Cardiac septum (tissue), 1 donor: ENCODE data around the gene SEMA5A. TPM values are rescaled to one million over a fixed set of nuclear protein-coding genes. Genes with fewer than 3 reads are reported as not detected.

ENCODE experiments used
- DNase-seq: peaks from one replicate; pipeline ENCODE4 v3.0.0-alpha.2; 2020; ENCODE audit warnings: low spot score
- intact Hi-C: fragments of 100-400 bp; cut with DNase I; formaldehyde crosslinking; loops from one replicate; pipeline ENCODE4 v1.14.0; 2022
- total RNA-seq: library from RNA; stranded (reverse); fragmentation: NEBNext Ultra II Directional; extraction: Animal tissue kit (Norgen Biotek cat#: 25700); gene quantifications from one replicate; pipeline ENCODE4 v1.2.1, GENCODE V29; 2021
- donor health status: DM: no; HTN: no; CAD: no.

The SEMA5A gene
- total RNA-seq, 1 donor from 2014 or later = 75.8 TPM

DNA sequence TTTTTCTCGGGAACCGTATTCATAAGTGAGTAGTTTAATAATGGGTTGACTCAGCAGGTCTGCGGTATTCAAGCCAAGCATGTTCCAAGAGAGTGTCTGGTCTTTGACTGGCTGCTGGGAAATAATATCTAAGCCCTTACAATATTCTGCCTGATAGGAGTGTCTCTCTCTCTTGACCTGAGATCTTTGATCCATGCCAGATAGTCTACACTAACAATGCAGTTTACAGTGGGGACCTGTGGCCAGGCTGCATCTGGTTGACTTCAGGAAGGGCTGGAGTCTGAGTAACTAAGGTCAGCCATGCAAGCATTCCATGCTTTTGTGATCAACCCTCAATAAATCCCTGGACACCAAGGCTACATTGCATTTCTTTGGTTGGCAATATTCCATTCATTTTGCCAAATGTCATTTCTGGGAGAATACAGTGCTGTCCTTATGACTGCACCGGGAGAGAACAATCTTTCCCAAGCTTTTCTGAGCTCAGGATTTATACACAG is 195.5 kb downstream of the SEMA5A start:
- intact Hi-C loops = no loop called here
- no peak for DNase-seq

- no peak for DNase-seq
- intact Hi-C loops = no loop called here
Observed at GRCh38 chr5:9348401-9348996, 197.4 kb downstream of the SEMA5A start.

DNA sequence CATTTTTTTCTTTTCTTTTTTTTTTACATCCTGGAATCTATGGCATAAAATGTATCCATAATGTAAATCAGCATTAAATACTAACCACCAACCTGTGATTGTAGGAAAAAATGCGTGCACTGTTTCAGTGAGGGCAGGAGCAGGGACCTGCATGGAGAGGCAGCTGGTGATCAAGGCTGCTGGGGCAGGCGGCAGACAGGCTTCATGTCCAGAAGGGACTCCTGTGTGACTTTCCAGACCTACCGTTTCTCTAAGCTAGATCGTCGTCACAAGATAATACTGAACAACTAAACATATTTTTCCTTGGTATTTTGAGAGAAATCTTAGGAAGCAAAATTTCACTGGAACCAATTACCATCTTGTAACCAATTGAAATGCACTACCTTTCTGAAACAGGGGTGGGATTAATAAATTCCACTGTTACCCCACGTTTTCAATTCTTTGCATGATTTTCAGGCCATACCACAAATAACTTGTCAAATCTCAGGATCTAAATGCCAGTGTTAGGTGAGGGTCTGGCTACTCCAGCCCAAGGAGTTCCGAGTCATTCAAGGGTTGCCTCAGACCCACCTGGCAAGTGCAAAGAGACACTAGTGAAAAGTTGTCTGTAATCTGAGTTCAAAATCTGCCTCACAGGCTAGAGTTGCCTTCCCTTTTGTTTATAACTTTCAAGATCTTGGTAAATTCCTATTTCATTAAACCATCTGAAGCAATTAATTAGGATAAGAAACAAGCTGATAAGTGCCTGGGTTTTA is 198.2 kb downstream of the SEMA5A start:
- intact Hi-C loops = no loop called here
- DNase-seq = no peak

- no peak for DNase-seq
- intact Hi-C loops = no loop called here
Observed at GRCh38 chr5:9347032-9347431, 198.8 kb downstream of the SEMA5A start.

- intact Hi-C loops = no loop called here
- no peak for DNase-seq
Observed at GRCh38 chr5:9344751-9345240, 201.1 kb downstream of the SEMA5A start.

GRCh38 chr5:9343146-9343850 is 202.6 kb downstream of the SEMA5A start:
- intact Hi-C loops = no loop called here
- no peak for DNase-seq

- intact Hi-C loops = no loop called here
- no peak for DNase-seq
Observed at GRCh38 chr5:9342161-9342787, 203.6 kb downstream of the SEMA5A start.

DNA sequence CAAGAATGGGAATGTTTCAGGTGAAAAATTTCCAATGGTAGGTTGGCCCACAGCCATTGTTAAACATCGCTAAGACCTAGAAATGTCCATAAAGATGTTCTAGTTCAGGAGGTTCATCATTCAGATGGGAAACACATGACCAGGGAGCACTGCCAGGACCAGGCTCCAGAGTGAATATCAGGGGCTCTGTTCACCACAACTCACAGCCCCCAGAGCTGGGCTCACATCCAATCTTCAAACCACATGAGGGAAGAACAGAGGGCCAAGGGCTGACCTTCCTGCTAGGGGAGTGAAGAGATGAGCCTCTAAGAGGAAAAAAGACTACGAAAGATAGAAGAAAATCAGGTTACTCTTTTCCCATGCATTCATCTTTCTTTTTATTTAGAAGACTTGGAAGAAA is 205.8 kb downstream of the SEMA5A start:
- DNase-seq = no peak
- intact Hi-C loops = no loop called here

DNA sequence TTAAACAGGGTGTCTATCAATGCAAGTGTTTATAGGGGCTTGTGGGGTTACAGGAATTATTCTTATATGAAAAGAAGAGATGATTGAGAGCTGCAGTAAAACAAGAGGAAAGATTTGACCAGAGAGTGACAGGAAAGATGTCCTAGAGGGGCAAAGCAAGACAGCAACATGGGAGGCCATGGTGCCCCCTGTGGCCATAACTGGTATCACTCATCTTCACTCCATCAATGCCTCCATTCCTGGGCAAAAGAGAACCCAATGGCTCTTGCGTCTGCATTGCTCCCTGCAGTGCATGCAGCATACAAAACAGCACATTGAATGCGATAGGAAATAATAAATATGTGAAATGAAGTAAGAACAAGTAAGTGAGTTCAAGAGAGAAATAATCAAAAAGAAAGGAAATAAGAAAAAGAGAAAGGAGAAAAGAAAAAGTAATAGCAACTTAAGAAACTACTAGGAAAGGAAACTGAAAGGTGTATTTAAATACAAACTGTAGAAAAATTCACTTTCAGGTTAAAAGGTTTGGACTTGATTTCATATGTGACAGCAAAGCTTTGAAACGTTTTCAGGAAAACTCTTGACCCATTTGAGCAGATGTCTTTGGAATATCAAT is 206.6 kb downstream of the SEMA5A start:
- intact Hi-C loops = no loop called here
- DNase-seq = no peak

GRCh38 chr5:9338796-9339195 is 207.1 kb downstream of the SEMA5A start:
- DNase-seq = no peak
- intact Hi-C loops = no loop called here

GRCh38 chr5:9337928-9338595 is 207.8 kb downstream of the SEMA5A start:
- intact Hi-C loops = no loop called here

GRCh38 chr5:9335754-9336495 is 209.9 kb downstream of the SEMA5A start:
- intact Hi-C loops = no loop called here
- no peak for DNase-seq

More at GRCh38 chr5:9337928-9338595, 207.8 kb downstream of the SEMA5A start:
- no peak for DNase-seq

DNA sequence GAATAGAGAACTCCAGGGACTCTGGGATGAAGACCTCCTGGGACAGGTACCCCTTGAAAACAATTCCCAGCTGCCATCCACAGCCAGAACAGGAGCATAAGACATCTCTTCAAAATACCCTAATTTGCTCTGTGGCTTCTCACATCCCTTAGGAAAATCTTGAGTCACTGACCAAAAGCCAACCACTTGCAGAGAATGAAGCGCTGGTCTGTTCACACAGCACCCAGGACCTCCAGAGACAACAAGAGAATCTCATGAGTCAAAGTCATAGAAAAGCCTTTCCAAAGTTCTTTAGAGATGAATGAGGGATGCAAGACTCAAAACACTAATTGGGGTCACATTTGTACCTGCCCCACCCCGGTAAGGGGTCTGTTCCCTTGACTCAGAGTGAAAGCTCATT is 210.6 kb downstream of the SEMA5A start:
- DNase-seq = no peak
- intact Hi-C loops = no loop called here

GRCh38 chr5:9332026-9332425 is 213.8 kb downstream of the SEMA5A start:
- DNase-seq = no peak
- intact Hi-C loops = no loop called here

DNA sequence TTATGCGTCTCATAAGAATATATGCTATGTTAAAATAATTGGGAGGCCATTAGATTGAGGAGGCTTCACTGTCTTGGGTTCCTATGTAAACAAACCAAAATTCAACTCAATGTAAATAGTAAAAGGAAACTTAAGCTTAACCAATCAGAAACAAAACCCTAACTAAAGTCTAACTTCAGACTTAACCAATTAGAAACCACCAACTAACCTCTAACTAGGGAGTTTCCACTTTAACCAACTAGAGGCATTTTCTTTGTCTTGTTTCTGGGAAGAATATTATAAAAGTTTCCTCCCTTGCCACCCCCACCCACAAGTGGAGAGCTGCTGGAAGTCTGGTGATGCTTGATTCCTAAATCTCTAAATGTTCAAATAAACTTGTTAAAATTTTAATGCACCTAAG is 214.5 kb downstream of the SEMA5A start:
- no peak for DNase-seq
- intact Hi-C loops = no loop called here

- no peak for DNase-seq
- intact Hi-C loops = no loop called here
Observed at GRCh38 chr5:9329125-9329524, 216.8 kb downstream of the SEMA5A start.

DNA sequence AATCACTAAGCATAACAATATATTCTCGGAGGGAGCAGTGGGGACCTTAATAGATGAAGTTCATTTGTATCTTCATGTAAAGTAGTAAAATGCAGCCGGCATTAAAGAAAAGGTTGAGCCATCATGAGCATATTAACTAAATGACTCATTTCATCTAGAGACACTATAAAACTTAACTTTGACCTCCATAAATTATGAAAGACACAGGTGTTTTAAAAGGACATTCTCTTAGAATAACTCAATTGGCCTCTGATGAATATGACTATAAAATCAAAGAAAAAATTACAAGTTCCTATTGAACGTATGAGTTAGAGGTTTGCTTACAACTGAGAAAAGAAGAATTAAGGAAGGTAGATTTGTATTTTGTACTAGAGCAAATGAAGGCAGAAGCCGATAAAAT is 220.3 kb downstream of the SEMA5A start:
- intact Hi-C loops = no loop called here

DNA sequence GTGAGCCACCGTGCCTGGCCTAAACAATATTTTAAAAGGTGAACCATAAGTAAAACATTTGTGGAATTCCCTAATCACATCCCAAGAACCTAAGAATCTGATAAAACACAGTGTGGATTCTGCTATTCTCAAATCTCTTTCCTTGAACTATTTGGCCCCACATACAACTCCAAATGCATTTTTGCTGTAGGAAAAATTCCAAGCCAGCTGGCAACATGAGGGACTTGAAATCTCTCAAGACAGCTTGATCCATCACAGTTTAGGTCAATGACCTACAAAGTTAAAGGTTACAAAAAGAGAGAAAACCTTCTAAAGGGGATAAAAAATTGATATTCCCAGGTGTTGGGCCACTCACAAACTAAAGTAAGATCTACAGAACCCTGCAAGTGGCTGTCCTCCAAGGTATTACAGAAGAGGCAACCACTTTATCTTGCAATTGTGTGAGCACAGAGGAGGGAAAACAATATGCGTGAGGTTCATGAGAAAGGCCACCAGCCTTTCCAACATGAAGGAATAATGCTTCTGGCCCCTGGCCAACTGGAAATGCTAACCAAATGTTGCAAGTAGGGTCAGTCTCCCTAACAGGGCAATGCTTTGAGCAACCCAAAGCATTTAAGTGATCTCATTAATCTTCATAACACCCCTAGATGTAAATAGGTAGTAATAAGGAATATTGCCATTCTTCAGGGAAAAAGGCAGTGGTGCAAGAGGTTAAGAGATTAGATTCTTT is 221.4 kb downstream of the SEMA5A start:
- intact Hi-C loops = no loop called here
- DNase-seq = no peak

More for the DNA sequence above, 220.3 kb downstream of the SEMA5A start:
- DNase-seq = no peak
